GM23248 (cell line): ENCODE measurements around the gene CMAS. TPM values are rescaled to one million over a fixed set of nuclear protein-coding genes. Genes with fewer than 3 reads are reported as not detected.
A peak's percentile ranks its signal among the peaks of the same experiment; 100 is the strongest.
"Not testable (repeated sequence)": the region's sequence is repeated elsewhere in the genome, so short reads cannot be mapped to it uniquely, and the experiment has no call there.

Experiments
- DNase-seq: peaks from one replicate; pipeline ENCODE4 v3.0.0-alpha.2; 2015
- H2AFZ ChIP-seq: fragments of 200-600 bp; sonication (generic); 2 replicates; pipeline ENCODE4 v1.6.1; 2016; ENCODE audit warnings: antibody characterized with exemption
- H3F3A ChIP-seq: fragments of 200-600 bp; sonication (generic); 2 replicates; pipeline ENCODE4 v1.6.1; 2016; ENCODE audit warnings: mild to moderate bottlenecking, antibody characterized with exemption, mixed run types; ENCODE audit not compliant: insufficient read depth
- H3K27ac ChIP-seq: fragments of 200-600 bp; sonication (generic); 2 replicates; pipeline ENCODE4 v1.5.1; 2016; ENCODE audit warnings: mild to moderate bottlenecking
- H3K27me3 ChIP-seq: fragments of 200-600 bp; sonication (generic); replicated peaks from 2 replicates; pipeline ENCODE4 v1.6.1; 2016; ENCODE audit warnings: mild to moderate bottlenecking; ENCODE audit not compliant: insufficient read depth
- H3K36me3 ChIP-seq: fragments of 200-600 bp; sonication (generic); 2 replicates; pipeline ENCODE4 v1.6.1; 2016; ENCODE audit warnings: low read depth, mild to moderate bottlenecking
- H3K4me1 ChIP-seq: fragments of 200-600 bp; sonication (generic); 2 replicates; pipeline ENCODE4 v1.6.1; 2016; ENCODE audit warnings: mild to moderate bottlenecking; ENCODE audit not compliant: insufficient read depth
- H3K4me2 ChIP-seq: fragments of 200-600 bp; sonication (generic); one replicate; pipeline ENCODE4 v1.6.1; 2016; ENCODE audit warnings: mild to moderate bottlenecking; ENCODE audit not compliant: unreplicated experiment
- H3K4me3 ChIP-seq: fragments of 200-600 bp; sonication (generic); 2 replicates; pipeline ENCODE4 v1.5.1; 2016; ENCODE audit warnings: mild to moderate bottlenecking
- H3K79me2 ChIP-seq: fragments of 200-600 bp; sonication (generic); 2 replicates; pipeline ENCODE4 v1.6.1; 2016; ENCODE audit warnings: mild to moderate bottlenecking; ENCODE audit not compliant: insufficient read depth
- H3K9ac ChIP-seq: fragments of 200-600 bp; sonication (generic); 2 replicates; pipeline ENCODE4 v1.6.1; 2016; ENCODE audit warnings: mild to moderate bottlenecking
- H3K9me2 ChIP-seq: fragments of 200-600 bp; sonication (generic); 2 replicates; pipeline ENCODE4 v1.6.1; 2016; ENCODE audit warnings: mixed run types, mild to moderate bottlenecking, moderate library complexity; ENCODE audit not compliant: insufficient read depth
- H3K9me3 ChIP-seq: fragments of 200-600 bp; sonication (generic); one replicate; pipeline ENCODE4 v1.6.1; 2017; ENCODE audit warnings: low read depth
- H4K20me1 ChIP-seq: fragments of 200-600 bp; sonication (generic); 2 replicates; pipeline ENCODE4 v1.6.0; 2016; ENCODE audit not compliant: insufficient read depth
- EZH2 ChIP-seq: fragments of 200-600 bp; sonication (generic); IDR thresholded peaks from 2 replicates; pipeline ENCODE4 v1.6.1; 2018; ENCODE audit warnings: antibody characterized with exemption, mild to moderate bottlenecking; ENCODE audit not compliant: insufficient read depth, poor library complexity, severe bottlenecking
- EZH2phosphoT487 ChIP-seq: fragments of 200-600 bp; sonication (generic); IDR thresholded peaks from 2 replicates; pipeline ENCODE4 v1.6.1; 2018; ENCODE audit warnings: antibody characterized with exemption, moderate library complexity, mild to moderate bottlenecking, low read depth; ENCODE audit not compliant: insufficient read depth
- WGBS, 2 experiments: methylation state at CpG; one replicate each; pipeline ENCODE4 v1.1.6; 2015 to 2017; ENCODE audit warnings: low lambda C conversion rate in 2 of 2, low coverage in 1 of 2; ENCODE audit errors: missing lambda C conversion rate in 2 of 2; 5-methylcytosine and 5-hydroxymethylcytosine counted together
- in situ Hi-C: fragments of 300-500 bp; cut with MboI; formaldehyde crosslinking; loops from 2 replicates; pipeline ENCODE4 v1.15.0; 2020
- polyA plus RNA-seq: library from polyadenylated mRNA; unstranded; fragments of >200 nt; fragmentation: Nextera tagmentation; extraction: Ambion mirVana; gene quantifications from 2 replicates; pipeline ENCODE4 v1.2.1, GENCODE V29; 2016
- total RNA-seq: library from RNA; depleted of rRNA; stranded (reverse); fragments of >200 nt; shearing (Covaris generic); gene quantifications from 2 replicates; pipeline ENCODE4 v1.2.3, GENCODE V29; 2014

CMAS gene
- total and polyA plus RNA-seq, 2 experiments from 2014 or later = 30.4 to 61.3 TPM

DNA sequence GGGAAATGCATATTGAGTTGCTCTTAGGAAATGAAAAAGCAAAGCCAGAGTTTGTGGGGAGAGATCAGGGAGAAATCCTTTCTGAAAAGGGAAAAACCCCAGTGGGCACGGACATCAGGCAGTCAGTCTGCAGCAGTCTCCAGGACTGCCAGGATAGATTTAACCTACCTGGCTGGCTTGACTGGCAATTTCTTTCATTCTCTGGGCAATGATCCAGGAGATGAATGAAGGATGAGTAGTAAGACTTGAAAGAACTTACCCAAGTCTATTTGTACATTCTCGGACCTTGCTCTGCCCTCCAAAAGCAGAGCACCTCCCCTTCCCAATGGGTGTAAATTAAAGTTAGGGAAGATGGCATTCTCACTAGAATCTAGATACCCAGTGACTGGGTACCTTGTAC, 42.9 kb downstream of the CMAS start:
- H3K9me3 ChIP-seq = no peaks in the 10 kb centered on the region
- no peaks in the 10 kb centered on the region for H3K9me2 ChIP-seq
- H2AFZ ChIP-seq = no peak overlapping the region
- no peaks in the 10 kb centered on the region for H3K36me3 ChIP-seq
- in situ Hi-C loops = no loop called here
- no peaks in the 10 kb centered on the region for H3F3A ChIP-seq
- no peaks in the 10 kb centered on the region for H3K79me2 ChIP-seq
- 0 out of 2 replicates have a peak, but pooled peaks cover 12% of the 10 kb centered on the region for H3K27me3 ChIP-seq
- TF ChIP-seq EZH2 (no peak), EZH2phosphoT487 (no peak)
- DNase-seq = no peak
- H3K4me1 ChIP-seq = no peaks in the 10 kb centered on the region
- H4K20me1 ChIP-seq = no peaks in the 10 kb centered on the region
- no peak overlapping the region for H3K27ac ChIP-seq
- no peak overlapping the region for H3K4me2 ChIP-seq
- H3K4me3 ChIP-seq = no peak overlapping the region
- no peak overlapping the region for H3K9ac ChIP-seq
- WGBS, 2 experiments = 71 to 81% methylated on average over 2 of the region's 2 CpGs

DNA sequence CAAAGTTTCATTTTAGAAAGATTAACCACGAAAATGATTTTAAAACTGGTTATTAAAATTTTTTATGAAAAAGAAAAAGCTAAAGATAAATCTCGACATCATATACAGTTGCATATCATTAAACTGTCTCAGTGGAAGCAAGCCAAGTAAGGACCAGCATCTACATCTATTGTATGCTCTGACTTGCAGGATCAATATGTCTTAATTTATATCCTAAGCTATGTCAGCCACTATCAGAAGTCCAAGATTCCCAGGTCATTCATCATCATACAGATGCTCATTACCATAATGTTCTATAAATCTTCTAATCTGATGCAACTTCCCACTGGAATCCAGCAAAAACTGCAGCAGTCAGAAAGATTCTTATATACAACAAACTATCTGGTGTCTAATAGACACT, 43.5 kb downstream of the CMAS start:
- in situ Hi-C loops = no loop called here
- 0 out of 2 replicates have a peak, but pooled peaks cover 12% of the 10 kb centered on the region for H3K27me3 ChIP-seq
- H3K9me2 ChIP-seq = no peaks in the 10 kb centered on the region
- H3K4me1 ChIP-seq = no peaks in the 10 kb centered on the region
- H3K9ac ChIP-seq = no peak overlapping the region
- no peaks in the 10 kb centered on the region for H3F3A ChIP-seq
- 35 to 49% methylated on average over 2 of the region's 2 CpGs for WGBS, 2 experiments
- DNase-seq = no peak
- H3K36me3 ChIP-seq = no peaks in the 10 kb centered on the region
- no peak overlapping the region for H3K27ac ChIP-seq
- no peaks in the 10 kb centered on the region for H3K79me2 ChIP-seq
- no peaks in the 10 kb centered on the region for H4K20me1 ChIP-seq
- H3K9me3 ChIP-seq = no peaks in the 10 kb centered on the region
- H2AFZ ChIP-seq = no peak overlapping the region
- H3K4me2 ChIP-seq = no peak overlapping the region
- H3K4me3 ChIP-seq = no peak overlapping the region
- TF ChIP-seq EZH2 = no peak
- no peak for TF ChIP-seq EZH2phosphoT487

DNA sequence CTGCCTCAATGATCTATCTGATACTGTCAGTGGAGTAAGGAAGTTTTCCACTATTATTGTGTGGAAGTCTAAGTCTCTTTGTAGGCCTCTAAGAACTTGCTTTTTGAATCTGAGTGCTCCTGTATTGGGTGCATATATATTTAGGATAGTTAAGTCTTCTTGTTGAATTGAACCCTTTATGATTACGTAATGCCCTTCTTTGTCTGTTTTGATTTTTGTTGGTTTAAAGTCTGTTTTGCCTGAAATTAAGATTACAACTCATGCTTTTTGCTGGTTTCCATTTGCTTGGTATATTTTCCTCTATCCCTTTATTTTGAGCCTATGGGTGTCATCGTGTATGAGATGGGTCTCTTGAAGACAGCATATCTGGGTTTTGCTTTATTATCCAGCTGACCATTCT, 53.0 kb downstream of the CMAS start:
- 0 out of 2 replicates have a peak, but pooled peaks cover 11% of the 10 kb centered on the region for H3K4me1 ChIP-seq
- in situ Hi-C loops = loop anchor here (10.0 kb wide), 1 partner anchor 236 kb away; the partner anchor contains the start of gene ST8SIA1
- WGBS, 2 experiments = 67 to 69% methylated on average over 2 of the region's 2 CpGs

DNA sequence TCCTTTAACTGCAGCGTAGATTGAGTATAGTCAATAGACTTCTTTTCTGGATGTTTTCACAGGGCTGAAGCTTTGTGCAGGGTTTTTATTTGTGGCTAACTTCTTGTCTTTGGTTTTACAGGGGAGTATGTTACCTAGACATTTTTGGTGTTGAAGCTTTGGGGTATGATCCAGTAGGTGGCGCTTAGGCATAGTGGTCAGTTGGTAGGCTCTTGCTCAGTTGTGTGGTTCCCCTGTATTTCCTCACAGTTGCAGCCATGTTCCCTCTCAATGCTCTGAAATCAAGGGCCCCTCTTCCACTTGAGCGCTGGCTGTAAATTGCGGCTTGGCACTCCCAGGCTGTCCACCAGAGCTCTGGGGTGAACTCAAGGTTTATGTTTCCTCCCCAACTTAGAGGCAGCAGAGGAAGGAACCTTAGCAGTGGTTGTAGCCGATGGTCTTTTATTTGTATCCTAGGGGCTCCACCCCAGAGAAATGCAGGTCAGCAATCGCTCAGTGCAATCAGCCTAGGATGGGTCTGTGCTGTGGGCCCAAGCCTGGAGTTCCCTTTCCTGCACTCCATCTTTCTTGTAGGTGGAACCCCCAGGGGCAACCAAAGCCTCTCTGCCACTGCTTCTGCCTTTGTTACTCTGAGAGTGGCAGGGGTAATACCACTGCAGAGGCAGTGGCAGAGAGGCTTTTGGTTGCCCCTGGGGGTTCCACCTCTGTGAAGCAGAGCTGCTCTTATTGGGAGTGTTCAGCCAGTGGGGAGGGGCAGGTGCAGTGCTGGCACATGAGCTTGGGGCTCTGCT, 55.1 kb downstream of the CMAS start:
- H3K9me2 ChIP-seq = no peaks in the 10 kb centered on the region
- H3K4me2 ChIP-seq = no peak overlapping the region
- no peaks in the 10 kb centered on the region for H3K9me3 ChIP-seq
- no peak overlapping the region for H3K27ac ChIP-seq
- no peak overlapping the region for H3K4me3 ChIP-seq
- H3K79me2 ChIP-seq = no peaks in the 10 kb centered on the region
- no peaks in the 10 kb centered on the region for H3F3A ChIP-seq
- 0 out of 2 replicates have a peak, but pooled peaks cover 11% of the 10 kb centered on the region for H3K4me1 ChIP-seq
- WGBS, 2 experiments = 73 to 76% methylated on average over 6 of the region's 6 CpGs
- no peaks in the 10 kb centered on the region for H3K36me3 ChIP-seq
- H3K27me3 ChIP-seq = peaks cover 19% of the 10 kb centered on the region
- DNase-seq = peak; percentile 65
- TF ChIP-seq EZH2 (no peak), EZH2phosphoT487 (no peak)
- in situ Hi-C loops = no loop called here
- H3K9ac ChIP-seq = no peak overlapping the region
- H4K20me1 ChIP-seq = no peaks in the 10 kb centered on the region
- no peak overlapping the region; the same call in 1 of the 2 replicates for H2AFZ ChIP-seq

More for the DNA sequence above, 53.0 kb downstream of the CMAS start:
- H3K9me3 ChIP-seq, H3K9me2 ChIP-seq, H3K27ac ChIP-seq, H3K4me3 ChIP-seq, H3K27me3 ChIP-seq, H3K36me3 ChIP-seq, H3K9ac ChIP-seq, H3F3A ChIP-seq, H3K4me2 ChIP-seq, H2AFZ ChIP-seq, DNase-seq, H4K20me1 ChIP-seq, H3K79me2 ChIP-seq: not testable (repeated sequence)
